ENCODE measurements around the gene MTMR2.

The MTMR2 gene

DNA sequence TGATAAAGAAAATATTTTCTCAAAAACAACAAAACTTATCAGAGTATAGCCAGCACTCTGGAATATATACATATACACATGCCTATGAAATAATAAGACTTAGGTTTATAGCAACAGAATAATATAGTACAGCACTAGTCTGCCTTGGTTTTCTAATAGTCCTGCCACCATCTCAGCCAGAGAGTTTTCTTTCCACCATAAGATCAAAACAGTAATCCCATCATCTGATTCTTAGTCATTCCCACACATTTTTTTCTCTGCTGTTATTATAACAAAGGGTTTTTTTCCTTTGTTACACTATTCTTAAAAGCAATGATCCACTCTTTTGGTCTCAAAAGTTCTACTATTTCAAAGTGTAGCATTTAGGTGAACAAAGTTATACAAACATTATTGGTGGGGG lies 15.1 kb downstream of the MTMR2 start:
- in situ Hi-C loops (cut with MboI; ENCODE audit: low sequenced_read_pairs, unreplicated experiment) = no loop called here
- TF ChIP-seq, protein P1, sequence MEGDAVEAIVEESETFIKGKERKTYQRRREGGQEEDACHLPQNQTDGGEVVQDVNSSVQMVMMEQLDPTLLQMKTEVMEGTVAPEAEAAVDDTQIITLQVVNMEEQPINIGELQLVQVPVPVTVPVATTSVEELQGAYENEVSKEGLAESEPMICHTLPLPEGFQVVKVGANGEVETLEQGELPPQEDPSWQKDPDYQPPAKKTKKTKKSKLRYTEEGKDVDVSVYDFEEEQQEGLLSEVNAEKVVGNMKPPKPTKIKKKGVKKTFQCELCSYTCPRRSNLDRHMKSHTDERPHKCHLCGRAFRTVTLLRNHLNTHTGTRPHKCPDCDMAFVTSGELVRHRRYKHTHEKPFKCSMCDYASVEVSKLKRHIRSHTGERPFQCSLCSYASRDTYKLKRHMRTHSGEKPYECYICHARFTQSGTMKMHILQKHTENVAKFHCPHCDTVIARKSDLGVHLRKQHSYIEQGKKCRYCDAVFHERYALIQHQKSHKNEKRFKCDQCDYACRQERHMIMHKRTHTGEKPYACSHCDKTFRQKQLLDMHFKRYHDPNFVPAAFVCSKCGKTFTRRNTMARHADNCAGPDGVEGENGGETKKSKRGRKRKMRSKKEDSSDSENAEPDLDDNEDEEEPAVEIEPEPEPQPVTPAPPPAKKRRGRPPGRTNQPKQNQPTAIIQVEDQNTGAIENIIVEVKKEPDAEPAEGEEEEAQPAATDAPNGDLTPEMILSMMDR (IDR thresholded peaks at IDR 0.05; ENCODE audit: borderline replicate concordance, control extremely low read depth, extremely low read depth, insufficient read depth, missing control alignments) = no peak

DNA sequence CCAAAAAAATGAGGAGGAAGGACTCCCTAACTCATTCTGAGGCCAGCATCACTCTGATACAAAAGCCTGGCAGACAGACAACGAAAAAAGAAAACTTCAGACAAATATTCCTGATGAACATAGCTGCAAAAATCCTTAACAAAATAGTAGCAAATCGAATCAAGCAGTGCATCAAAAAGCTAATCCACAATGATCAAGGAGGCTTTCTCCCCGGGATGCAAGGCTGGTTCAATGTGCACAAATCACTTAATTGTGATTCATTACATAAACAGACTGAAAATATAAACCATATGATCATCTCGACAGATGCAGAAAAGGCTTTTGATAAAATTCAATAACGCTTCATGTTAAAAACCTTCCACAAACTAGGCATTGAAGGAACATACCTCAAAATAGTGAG lies 16.4 kb downstream of the MTMR2 start:
- in situ Hi-C loops (cut with MboI; ENCODE audit: low sequenced_read_pairs, unreplicated experiment) = no loop called here
- DNase-seq (ENCODE audit: low spot score) = no peak
- TF ChIP-seq, protein P1 (IDR thresholded peaks at IDR 0.05; ENCODE audit: borderline replicate concordance, control extremely low read depth, extremely low read depth, insufficient read depth, missing control alignments) = no peak

More for the DNA sequence above, 15.1 kb downstream of the MTMR2 start:
- no peak for DNase-seq (ENCODE audit: low spot score)

DNA sequence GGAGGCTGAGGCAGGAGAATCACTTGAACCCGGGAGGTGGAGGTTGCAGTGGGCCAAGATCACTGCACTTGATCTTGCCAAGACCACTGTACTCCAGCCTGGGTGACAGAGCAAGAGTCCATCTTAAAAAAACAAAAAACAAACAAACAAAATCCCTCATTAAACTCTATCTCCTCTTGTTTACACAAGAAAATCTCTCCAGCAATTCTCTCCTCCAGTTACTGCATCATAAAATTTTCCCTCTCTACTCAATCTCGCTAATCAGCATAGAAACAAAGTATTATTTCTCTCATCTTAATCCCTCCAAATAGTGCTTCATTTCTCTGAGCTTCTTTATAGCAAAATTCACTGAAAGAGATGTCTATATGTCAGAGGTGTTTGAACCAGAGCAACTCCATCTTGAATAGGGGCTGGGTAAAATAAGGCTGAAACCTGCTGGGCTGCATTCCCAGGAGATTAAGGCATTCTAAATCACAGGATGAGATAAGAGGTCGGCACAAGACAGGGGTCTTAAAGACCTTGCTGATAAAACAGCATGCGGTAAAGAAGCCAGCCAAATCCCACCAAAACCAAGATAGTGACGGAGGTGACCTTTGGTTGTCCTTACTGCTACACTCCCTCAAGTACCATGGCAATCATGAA lies 19.8 kb downstream of the MTMR2 start:
- in situ Hi-C loops (cut with MboI; ENCODE audit: low sequenced_read_pairs, unreplicated experiment) = no loop called here
- no peak for DNase-seq (ENCODE audit: low spot score)
- TF ChIP-seq, protein P1 (IDR thresholded peaks at IDR 0.05; ENCODE audit: borderline replicate concordance, control extremely low read depth, extremely low read depth, insufficient read depth, missing control alignments) = no peak

DNA sequence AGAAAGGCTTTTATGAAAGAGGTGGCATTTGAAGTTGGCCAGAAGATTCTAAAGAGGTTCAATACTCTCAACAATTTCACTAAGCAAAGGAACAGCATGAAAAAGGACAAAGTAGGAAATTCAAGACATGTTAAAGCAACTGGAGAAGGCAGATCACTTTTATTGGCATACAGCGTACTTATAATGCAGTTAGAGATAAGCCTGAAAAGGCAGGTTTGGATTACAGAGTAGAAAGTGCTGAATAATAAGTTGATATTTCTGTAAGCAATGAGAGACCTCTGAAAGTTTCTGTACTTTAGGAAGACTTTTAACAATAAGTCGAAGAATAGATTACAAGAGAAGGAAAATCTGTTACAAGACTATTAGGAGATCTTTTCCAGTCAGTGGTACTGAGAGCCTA lies 25.1 kb downstream of the MTMR2 start:
- in situ Hi-C loops (cut with MboI; ENCODE audit: low sequenced_read_pairs, unreplicated experiment) = no loop called here
- TF ChIP-seq, protein P1 (IDR thresholded peaks at IDR 0.05; ENCODE audit: borderline replicate concordance, control extremely low read depth, extremely low read depth, insufficient read depth, missing control alignments) = no peak
- no peak for DNase-seq (ENCODE audit: low spot score)

DNA sequence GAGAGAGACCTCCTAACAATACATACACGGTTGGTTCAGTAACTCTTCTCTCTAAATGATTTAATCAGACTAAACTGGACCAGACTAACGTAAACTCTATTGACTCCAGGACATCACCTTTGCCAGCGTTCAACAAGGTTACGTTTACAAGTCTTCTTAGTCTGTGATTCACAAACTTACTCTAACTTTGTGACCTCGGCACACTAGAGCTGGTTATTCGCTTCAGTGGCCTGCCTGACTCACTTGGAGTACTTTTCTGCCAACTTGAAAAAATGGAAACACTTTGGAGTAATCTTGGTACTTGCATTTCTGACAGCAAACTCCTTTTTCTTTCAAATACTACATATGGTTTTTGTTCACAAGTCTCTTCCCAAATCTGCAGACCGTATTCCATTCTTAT lies 26.2 kb downstream of the MTMR2 start:
- TF ChIP-seq, protein P1 (IDR thresholded peaks at IDR 0.05; ENCODE audit: borderline replicate concordance, control extremely low read depth, extremely low read depth, insufficient read depth, missing control alignments) = no peak
- no peak for DNase-seq (ENCODE audit: low spot score)
- in situ Hi-C loops (cut with MboI; ENCODE audit: low sequenced_read_pairs, unreplicated experiment) = no loop called here

DNA sequence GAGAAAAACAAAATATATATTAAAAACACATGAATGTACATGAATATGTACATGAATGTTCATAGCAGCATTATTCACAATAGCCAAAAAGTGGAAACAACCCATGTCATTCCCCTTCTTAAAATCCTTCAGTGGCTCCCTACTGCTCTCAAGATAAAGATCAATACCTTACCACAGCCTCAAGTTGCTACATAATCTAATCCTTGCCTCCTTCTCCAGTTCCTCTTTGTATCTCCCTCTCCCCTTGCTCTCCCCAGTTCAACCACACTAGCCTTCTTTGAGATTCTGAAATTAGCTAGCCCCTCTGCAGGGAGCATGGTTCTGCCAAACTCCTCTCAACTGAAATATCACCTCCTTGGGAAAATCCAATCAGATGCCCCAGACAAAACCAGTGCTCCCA lies 28.1 kb downstream of the MTMR2 start:
- TF ChIP-seq, protein P1 (IDR thresholded peaks at IDR 0.05; ENCODE audit: borderline replicate concordance, control extremely low read depth, extremely low read depth, insufficient read depth, missing control alignments) = no peak
- in situ Hi-C loops (cut with MboI; ENCODE audit: low sequenced_read_pairs, unreplicated experiment) = no loop called here
- DNase-seq (ENCODE audit: low spot score) = no peak
